Mucosa of gallbladder (tissue), 1 donor: ENCODE measurements around the gene BRF1. TPM values are rescaled to one million over a fixed set of nuclear protein-coding genes. Genes with fewer than 3 reads are reported as not detected.

ENCODE experiments used
- DNase-seq: peaks from one replicate; pipeline ENCODE4 v3.0.0-alpha.2; 2020; ENCODE audit warnings: low spot score
- total RNA-seq: library from RNA; stranded (reverse); gene quantifications from one replicate; pipeline ENCODE4 v1.2.1, GENCODE V29; 2021
- donor health status: DM: no; HTN: no; CAD: no.

Gene BRF1
- total RNA-seq, 1 donor from 2014 or later = 51.7 TPM

GRCh38 chr14:105196265-105196960, 104.4 kb downstream of the BRF1 start:
- DNase-seq = no peak

- no peak for DNase-seq
These were observed 105.1 kb downstream of the BRF1 start for GRCh38 chr14:105195522-105196264.

GRCh38 chr14:105195051-105195450, 105.8 kb downstream of the BRF1 start:
- DNase-seq = no peak

DNA sequence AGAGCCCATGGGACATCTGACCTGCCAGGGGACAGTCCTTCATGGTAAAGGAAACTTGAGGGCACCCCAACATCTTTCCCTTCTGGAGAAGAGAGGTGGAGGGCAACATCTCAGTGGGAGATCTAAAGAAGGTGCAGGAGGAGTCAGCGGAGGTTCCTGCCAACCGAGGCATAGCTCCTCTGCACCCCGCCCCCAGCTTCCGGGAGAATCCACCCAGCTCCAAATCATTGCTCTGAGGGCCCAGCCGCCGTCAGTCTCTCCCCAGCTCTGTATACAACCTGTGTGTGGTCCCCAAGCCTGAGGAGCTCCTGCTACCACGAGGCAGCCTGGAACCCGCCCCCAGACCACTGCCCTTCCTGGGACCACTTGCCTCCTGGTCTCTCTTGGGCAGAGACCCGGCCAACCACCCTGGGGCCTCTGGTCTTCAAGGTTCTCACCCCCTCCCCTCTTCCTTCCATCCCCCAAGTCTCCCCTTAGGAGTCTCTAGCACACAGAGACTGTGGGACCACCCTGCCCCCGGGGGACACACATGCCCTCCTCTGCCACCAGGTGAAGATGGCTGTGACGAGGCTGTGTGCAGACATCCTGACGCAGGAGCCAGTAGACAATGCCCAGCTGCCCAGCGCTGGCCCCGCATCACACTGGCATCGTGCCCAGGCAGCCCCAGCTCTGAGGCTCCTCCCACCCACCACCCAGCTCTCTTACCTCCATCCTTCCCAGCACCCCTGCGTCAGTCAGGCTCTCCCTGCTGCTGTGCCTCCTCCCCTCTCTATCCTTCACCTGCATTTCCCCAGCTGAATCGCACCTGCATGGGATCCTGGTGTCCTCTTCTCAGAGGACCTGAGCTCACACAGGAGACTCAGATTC, 106.7 kb downstream of the BRF1 start:
- DNase-seq = no peak

- no peak for DNase-seq
These were observed 107.7 kb downstream of the BRF1 start for GRCh38 chr14:105192866-105193731.

GRCh38 chr14:105187935-105188524, 112.8 kb downstream of the BRF1 start:
- DNase-seq = peak; percentile 51

DNA sequence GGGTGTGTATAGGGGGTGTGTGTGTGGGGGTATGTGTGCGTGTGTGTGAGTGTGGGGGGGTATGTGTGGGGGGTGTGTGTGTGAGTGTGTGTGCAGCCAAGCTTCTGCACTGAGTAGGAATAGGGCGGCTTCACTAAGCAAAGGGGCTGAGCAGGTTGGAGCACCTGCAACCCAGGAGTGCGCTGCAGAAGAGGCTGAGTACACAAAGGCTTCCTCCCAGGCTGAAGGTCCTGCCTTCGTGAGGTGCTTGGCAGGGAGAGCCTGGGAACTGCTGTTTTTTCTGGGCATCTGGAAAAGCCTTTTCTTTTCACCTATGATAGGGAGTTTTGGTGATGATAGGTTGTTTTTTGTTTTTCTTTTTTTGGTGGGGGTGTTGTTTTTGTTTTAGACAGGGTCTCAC, 113.7 kb downstream of the BRF1 start:
- DNase-seq = no peak

DNA sequence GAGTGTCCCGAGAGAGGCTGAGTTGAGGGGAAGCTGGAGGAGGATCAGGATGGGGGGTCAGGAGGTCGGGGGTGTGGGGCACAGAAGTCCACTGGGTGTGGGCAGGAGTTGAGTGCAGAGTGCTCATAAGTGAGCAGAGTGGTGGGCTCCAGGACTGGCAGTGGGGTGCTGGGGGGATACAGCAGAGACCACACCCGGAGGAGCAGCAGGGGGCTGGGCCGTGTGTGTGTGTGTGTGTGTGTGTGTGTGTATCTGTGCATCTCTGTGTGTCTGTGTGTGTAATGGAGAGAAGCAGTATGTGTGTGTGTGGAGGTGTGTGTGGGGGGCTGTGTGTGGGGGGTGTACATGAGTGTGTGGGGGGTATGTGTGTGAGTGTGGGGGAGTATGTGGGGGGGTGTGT, 114.8 kb downstream of the BRF1 start:
- no peak for DNase-seq

GRCh38 chr14:105185001-105185400, 115.8 kb downstream of the BRF1 start:
- no peak for DNase-seq

DNA sequence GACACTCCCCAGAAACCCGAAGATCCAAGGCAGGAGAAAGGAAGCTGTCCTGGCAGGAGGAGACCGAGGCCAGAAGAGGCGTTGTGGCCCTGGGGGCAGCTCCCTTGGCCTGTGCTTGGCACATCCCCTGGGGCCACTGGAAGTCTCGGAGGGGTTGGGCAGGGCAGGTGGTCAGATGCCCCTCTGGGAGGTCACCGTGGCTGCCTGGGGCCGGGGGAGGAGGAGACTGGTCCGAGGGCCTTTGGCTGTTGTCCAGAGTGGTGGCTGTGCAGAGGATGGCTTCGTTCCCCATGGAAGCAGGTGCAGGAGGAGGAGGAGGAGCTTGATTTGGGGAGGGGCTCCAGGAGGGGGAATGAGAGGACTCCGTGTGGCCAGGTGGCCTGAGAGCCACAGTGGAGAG, 116.3 kb downstream of the BRF1 start:
- DNase-seq = no peak

DNA sequence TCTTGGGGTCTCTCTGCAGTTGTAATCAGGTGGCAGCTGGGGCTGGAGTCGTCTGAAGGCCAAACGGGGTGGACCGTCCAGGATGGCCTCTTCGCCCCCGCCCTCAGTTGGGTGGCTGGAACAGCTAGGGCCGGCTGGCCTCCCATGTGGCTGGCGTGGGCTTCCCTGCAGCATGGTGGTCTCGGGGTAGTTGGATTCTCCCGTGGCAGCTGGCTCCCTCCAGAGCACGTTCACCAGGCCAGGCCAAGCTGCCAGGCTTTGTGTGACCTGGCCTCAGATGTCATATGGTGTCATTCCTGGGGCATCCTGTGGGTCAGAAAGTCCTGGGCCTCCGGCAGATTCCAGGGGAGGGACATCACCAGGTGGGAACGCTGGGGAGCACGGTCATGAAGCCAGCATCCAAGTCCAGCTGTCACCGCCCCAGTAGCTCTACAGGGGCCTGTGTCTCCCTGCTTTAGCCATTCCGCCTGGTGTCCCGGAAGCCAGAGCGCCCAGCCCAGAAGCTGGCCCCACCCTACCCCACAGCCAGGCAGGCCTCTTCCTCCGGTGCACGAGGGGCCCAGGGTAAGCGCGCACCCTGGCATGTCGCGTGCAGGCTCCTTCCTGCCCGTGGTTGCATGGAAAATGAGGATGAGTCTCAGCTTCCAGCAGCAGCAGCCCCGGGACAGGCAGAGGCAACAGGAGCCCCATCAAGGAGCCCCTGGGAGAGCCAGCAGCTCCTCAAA, 118.3 kb downstream of the BRF1 start:
- no peak for DNase-seq

- DNase-seq = no peak
These were observed 119.1 kb downstream of the BRF1 start for GRCh38 chr14:105181549-105182295.

GRCh38 chr14:105180592-105181548, 119.9 kb downstream of the BRF1 start, which contains the start of gene NUDT14:
Gene NUDT14, minus strand, starts transcription at chr14:105181312. Its CDS starts 103 bp downstream, at chr14:105181209.
- DNase-seq = peak; percentile 89

GRCh38 chr14:105179191-105179590, 121.6 kb downstream of the BRF1 start:
- DNase-seq = no peak

- no peak for DNase-seq
These were observed 122.0 kb downstream of the BRF1 start for GRCh38 chr14:105178868-105179140.

DNA sequence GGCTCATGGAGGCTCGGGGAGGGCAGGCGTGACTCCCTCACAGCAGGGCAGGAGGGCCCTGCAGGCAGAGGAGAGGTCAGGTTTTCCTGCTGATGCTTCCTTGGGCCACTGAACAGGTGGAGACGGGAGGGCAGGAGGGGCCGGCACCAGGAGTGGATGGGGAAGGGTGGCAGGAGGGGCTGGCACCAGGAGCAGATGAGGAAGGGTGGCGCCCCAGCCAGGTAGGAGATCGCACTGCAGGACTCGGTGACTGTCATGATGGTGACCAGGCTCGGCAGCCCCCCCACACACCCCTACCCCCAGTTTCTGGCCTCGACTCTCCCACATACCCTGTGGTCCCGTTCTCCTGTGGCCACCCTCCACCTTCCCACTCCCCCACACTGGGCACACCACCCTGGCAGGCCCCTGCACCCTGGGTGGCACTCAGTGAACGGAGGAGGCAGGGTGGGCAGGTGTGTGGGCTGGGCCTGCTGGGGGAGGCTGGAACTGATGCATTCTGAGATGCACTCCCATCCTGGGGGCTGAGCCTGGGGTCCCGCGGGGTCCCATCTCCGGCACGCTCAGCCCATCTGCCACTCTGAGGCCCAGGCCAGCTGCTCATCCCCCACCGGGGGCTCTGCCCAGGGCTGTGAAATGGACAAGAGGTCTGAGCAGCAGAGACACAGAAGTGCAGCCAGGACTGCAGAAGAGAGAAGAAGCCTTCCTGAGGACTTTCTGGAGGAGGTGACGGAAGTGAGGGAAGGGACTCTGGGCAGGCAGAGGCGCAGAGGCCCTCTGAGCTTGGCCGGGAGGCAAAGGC, 122.5 kb downstream of the BRF1 start:
- DNase-seq = no peak

DNA sequence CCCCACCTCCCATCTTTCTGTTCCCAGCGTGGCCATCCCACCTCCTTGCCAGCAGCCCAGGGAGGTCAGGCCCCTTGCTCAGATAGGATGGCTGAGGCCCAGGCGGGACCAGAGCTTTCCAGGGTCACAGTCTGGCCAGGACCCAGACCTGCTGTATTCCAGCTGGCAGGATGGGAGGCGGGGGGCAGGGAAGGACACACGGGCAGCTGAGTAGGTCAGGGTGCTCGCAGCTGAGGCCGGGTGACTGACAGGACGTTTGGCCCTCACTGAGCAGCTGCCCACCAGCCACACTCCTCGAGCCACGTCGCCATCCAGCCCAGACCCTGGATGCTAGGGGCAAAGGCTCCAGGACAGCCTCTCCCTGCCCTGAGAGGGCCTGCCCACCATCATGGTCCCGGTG, 123.7 kb downstream of the BRF1 start:
- no peak for DNase-seq

DNA sequence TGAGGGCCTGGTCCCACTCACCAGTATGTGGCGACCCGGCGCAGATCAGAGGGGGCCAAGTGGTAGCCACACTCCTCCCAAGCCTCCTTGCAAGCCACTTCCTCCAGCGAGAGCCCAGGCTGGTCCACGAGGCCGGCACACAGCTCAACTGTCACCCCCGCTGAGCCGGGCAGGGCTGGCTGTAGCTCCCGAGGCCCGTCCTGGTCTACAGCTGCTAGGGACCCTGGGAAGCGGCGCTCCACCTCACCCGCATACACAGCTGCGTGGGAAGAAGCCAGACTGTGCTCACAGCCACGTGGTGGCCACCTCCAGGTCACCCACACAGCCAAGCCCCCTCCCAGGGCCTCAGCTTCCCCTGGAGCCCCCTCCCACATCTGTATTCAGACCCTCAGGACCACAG, 124.3 kb downstream of the BRF1 start:
- DNase-seq = no peak
